Smooth muscle cell (in vitro differentiated cells): ENCODE data around the gene CATSPERZ. TPM values are rescaled to one million over a fixed set of nuclear protein-coding genes. Genes with fewer than 3 reads are reported as not detected.

Experiments
- DNase-seq: peaks from one replicate; lab custom pipeline; 2025; ENCODE audit not compliant: unreplicated experiment; lab: John Stamatoyannopoulos, UW
- H2AFZ ChIP-seq: fragments of 200-600 bp; sonication (generic); 2 replicates; pipeline ENCODE4 v1.6.0; 2016; ENCODE audit warnings: antibody characterized with exemption, low read depth, mild to moderate bottlenecking
- H3F3A ChIP-seq: fragments of 200-600 bp; sonication (generic); 2 replicates; pipeline ENCODE4 v1.6.0; 2017; ENCODE audit warnings: antibody characterized with exemption, low read depth
- H3K27ac ChIP-seq: fragments of 200-600 bp; sonication (generic); 2 replicates; pipeline ENCODE4 v1.5.1; 2016; ENCODE audit warnings: low read depth, mild to moderate bottlenecking
- H3K27me3 ChIP-seq: fragments of 200-600 bp; sonication (generic); 2 replicates; pipeline ENCODE4 v1.6.1; 2016; ENCODE audit warnings: low read depth, mild to moderate bottlenecking
- H3K36me3 ChIP-seq: fragments of 200-600 bp; sonication (generic); 2 replicates; pipeline ENCODE4 v1.5.1; 2016; ENCODE audit warnings: low read depth
- H3K4me1 ChIP-seq: fragments of 200-600 bp; sonication (generic); 2 replicates; pipeline ENCODE4 v1.5.1; 2016; ENCODE audit warnings: low read depth
- H3K4me2 ChIP-seq: fragments of 200-600 bp; sonication (generic); 2 replicates; pipeline ENCODE4 v1.6.0; 2016; ENCODE audit warnings: mild to moderate bottlenecking
- H3K4me3 ChIP-seq: fragments of 200-600 bp; sonication (generic); 2 replicates; pipeline ENCODE4 v1.5.1; 2016; ENCODE audit warnings: mild to moderate bottlenecking
- H3K79me2 ChIP-seq: fragments of 200-600 bp; sonication (generic); 2 replicates; pipeline ENCODE4 v1.6.0; 2016; ENCODE audit warnings: low read depth, mild to moderate bottlenecking
- H3K9ac ChIP-seq: fragments of 200-600 bp; sonication (generic); 2 replicates; pipeline ENCODE4 v1.6.0; 2016; ENCODE audit warnings: low read depth
- H3K9me3 ChIP-seq: fragments of 200-600 bp; sonication (generic); replicated peaks from 2 replicates; pipeline ENCODE4 v1.5.1; 2016; ENCODE audit warnings: low read depth
- H4K20me1 ChIP-seq: fragments of 200-600 bp; sonication (generic); 2 replicates; pipeline ENCODE4 v1.6.0; 2016; ENCODE audit warnings: low read depth
- WGBS: methylation state at CpG from one replicate; pipeline ENCODE4 v1.1.7; 2016; ENCODE audit warnings: low lambda C conversion rate; 5-methylcytosine and 5-hydroxymethylcytosine counted together
- polyA plus RNA-seq: library from polyadenylated mRNA; unstranded; fragments of >200 nt; fragmentation: Nextera tagmentation; extraction: Ambion mirVana; gene quantifications from 2 replicates; pipeline ENCODE4 v1.2.1, GENCODE V29; 2016
- total RNA-seq: library from RNA; depleted of rRNA; stranded (reverse); fragments of >200 nt; gene quantifications from 2 replicates; pipeline ENCODE4 v1.2.3, GENCODE V29; 2014
- TF ChIP-seq, protein P1 (sequence below): fragments of 200-600 bp; sonication (generic); IDR thresholded peaks from 2 replicates; pipeline ENCODE4 v1.5.1; 2017; ENCODE audit warnings: borderline replicate concordance, mild to moderate bottlenecking, antibody characterized with exemption; ENCODE audit not compliant: insufficient read depth, poor library complexity, severe bottlenecking

The CATSPERZ gene
- total and polyA plus RNA-seq, 2 experiments from 2014 or later: not detected

DNA sequence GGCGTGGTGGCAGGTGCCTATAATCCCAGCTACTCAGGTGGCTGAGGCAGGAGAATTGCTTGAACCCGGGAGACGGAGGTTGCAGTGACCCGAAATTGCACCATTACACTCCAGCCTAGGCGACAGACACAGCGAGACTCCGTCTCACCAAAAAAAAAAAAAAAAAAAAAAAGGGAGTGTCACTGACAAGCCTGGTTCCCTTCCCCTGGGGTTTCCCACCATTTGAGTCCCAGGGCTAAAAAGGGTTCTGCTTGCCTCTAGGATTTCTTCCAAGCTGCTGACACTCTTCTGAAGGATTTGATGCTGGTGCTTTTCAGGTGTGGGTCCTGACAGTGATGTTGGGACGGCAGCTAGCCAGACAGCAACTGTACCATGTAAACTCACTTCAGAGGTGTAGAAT is 38.6 kb downstream of the CATSPERZ start:
- no peak overlapping the region for H3K27ac ChIP-seq
- no peak for DNase-seq
- H3K9ac ChIP-seq: no peak overlapping the region
- no peak overlapping the region for H3K4me2 ChIP-seq
- TF ChIP-seq, protein P1, sequence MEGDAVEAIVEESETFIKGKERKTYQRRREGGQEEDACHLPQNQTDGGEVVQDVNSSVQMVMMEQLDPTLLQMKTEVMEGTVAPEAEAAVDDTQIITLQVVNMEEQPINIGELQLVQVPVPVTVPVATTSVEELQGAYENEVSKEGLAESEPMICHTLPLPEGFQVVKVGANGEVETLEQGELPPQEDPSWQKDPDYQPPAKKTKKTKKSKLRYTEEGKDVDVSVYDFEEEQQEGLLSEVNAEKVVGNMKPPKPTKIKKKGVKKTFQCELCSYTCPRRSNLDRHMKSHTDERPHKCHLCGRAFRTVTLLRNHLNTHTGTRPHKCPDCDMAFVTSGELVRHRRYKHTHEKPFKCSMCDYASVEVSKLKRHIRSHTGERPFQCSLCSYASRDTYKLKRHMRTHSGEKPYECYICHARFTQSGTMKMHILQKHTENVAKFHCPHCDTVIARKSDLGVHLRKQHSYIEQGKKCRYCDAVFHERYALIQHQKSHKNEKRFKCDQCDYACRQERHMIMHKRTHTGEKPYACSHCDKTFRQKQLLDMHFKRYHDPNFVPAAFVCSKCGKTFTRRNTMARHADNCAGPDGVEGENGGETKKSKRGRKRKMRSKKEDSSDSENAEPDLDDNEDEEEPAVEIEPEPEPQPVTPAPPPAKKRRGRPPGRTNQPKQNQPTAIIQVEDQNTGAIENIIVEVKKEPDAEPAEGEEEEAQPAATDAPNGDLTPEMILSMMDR: no peak
- no peaks in the 10 kb centered on the region for H3K79me2 ChIP-seq
- no peak overlapping the region for H3K4me3 ChIP-seq
- no peaks in the 10 kb centered on the region for H3K9me3 ChIP-seq
- 84% methylated on average over 2 of the region's 8 CpGs for WGBS
- no peaks in the 10 kb centered on the region for H3K36me3 ChIP-seq
- H2AFZ ChIP-seq: no peak overlapping the region
- H3K4me1 ChIP-seq: peaks cover 7% of the 10 kb centered on the region
- no peaks in the 10 kb centered on the region for H3F3A ChIP-seq
- H4K20me1 ChIP-seq: no peaks in the 10 kb centered on the region
- no peaks in the 10 kb centered on the region for H3K27me3 ChIP-seq

DNA sequence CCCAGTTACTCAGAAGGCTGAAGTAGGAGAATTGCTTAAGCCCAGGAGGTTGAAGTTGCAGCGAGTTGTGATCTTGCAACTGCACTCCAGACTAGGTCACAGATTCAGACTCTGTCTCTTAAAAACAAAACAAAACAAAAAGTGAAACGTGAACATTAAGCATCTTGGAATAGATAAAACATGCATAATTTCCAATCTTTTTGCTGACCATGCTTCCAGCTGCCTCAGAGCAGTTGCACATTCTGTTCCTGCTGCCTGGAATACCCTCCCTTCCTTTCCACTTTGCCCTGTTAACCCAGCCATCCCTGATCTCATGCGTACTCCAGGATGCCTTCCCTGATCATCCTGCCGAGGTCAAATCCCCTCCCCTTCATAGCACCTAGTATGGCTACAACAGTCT is 39.1 kb downstream of the CATSPERZ start:
- Histone ChIP-seq H3K4me1 (peaks cover 7% of the 10 kb centered on the region), H3K36me3 (no peaks in the 10 kb centered on the region), H3K79me2 (no peaks in the 10 kb centered on the region), H2AFZ (no peak overlapping the region), H4K20me1 (no peaks in the 10 kb centered on the region), H3K9ac (no peak overlapping the region), H3K27ac (no peak overlapping the region), H3F3A (no peaks in the 10 kb centered on the region), H3K4me2 (no peak overlapping the region), H3K9me3 (no peaks in the 10 kb centered on the region), H3K27me3 (no peaks in the 10 kb centered on the region), H3K4me3 (no peak overlapping the region)
- no peak for DNase-seq
- TF ChIP-seq, protein P1: no peak
- WGBS: 85% methylated on average over 4 of the region's 4 CpGs

- Histone ChIP-seq H3K9ac (no peak within 1 kb of the TSS), H3K4me2 (no peak within 1 kb of the TSS), H3K79me2 (no peaks in the 10 kb centered on the region), H3F3A (no peaks in the 10 kb centered on the region), H3K27ac (no peak within 1 kb of the TSS), H3K4me1 (peaks cover 7% of the 10 kb centered on the region), H3K36me3 (no peaks in the 10 kb centered on the region), H3K4me3 (no peak within 1 kb of the TSS), H2AFZ (no peak within 1 kb of the TSS), H4K20me1 (no peaks in the 10 kb centered on the region), H3K9me3 (no peaks in the 10 kb centered on the region), H3K27me3 (no peaks in the 10 kb centered on the region)
- TF ChIP-seq, protein P1: no peak
- DNase-seq: no peak
- 97% methylated on average over 14 of the region's 16 CpGs for WGBS
These were observed 39.7 kb downstream of the CATSPERZ start, which contains the start of gene CCDC88B for GRCh38 chr11:64339754-64340408. Gene CCDC88B, plus strand, starts transcription at chr11:64340204. Its CDS starts 63 bp downstream, at chr11:64340267.

DNA sequence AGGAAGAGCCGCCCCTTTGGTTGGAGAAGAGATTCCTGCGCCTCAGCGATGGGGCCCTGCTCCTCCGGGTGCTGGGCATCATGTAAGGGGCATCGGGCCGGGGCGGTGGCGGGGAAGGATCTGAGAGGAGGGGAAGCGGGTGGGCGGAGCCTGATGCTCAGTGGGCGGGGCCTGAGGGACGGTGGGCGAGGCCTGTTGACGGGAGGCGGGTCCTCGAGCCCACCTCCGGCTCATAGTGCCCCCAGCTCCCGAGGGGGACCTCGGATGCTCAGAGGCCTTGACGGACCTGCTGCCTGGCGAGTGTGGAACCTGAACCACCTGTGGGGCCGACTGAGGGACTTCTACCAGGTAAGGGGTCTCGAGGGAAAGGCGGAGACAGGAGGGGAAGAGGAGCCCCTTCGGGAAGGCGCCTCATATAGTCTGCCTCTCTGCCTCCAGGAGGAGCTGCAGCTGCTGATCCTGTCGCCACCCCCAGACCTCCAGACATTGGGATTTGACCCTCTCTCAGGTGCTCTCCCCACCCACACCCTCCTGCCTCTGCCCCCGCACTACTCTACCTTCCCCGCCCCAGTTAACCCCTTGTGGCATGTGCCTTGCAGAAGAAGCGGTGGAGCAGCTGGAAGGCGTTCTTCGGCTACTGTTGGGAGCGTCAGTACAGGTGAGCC is 40.6 kb downstream of the CATSPERZ start:
- Histone ChIP-seq H3K4me2 (no peak overlapping the region), H3K36me3 (no peaks in the 10 kb centered on the region), H3K4me3 (no peak overlapping the region), H2AFZ (no peak overlapping the region), H3F3A (no peaks in the 10 kb centered on the region), H3K9me3 (no peaks in the 10 kb centered on the region), H3K4me1 (peaks cover 7% of the 10 kb centered on the region), H3K9ac (no peak overlapping the region), H3K27ac (no peak overlapping the region), H3K27me3 (no peaks in the 10 kb centered on the region), H3K79me2 (no peaks in the 10 kb centered on the region), H4K20me1 (no peaks in the 10 kb centered on the region)
- WGBS: 30% methylated on average over 24 of the region's 33 CpGs
- no peak for DNase-seq
- TF ChIP-seq, protein P1: peak; percentile 16
